Activated T-helper 1 cell treated with anti-CD3 and anti-CD28 coated beads, Interleukin-12 subunit alpha, Interleukin-12 subunit beta, Interleukin-2, Interleukin-4 antibody, amounts not matched to agents 30 ng/mL and 10 ng/mL and 1 ng/mL, durations not matched to agents 14 hours and 24 hours and 36 hours (primary cell): Measurements from ENCODE around the gene TET3. TPM values are rescaled to one million over a fixed set of nuclear protein-coding genes. Genes with fewer than 3 reads are reported as not detected.

Experiments
- DNase-seq: peaks from one replicate; pipeline ENCODE4 v3.0.0; 2021; ENCODE audit warnings: low spot score
- H3K27ac Mint-ChIP-seq: one replicate; pipeline ENCODE4 v1.8.0; 2021; ENCODE audit warnings: mild to moderate bottlenecking, mixed read lengths
- H3K27me3 Mint-ChIP-seq: one replicate; pipeline ENCODE4 v1.8.0; 2022; ENCODE audit warnings: mild to moderate bottlenecking, moderate library complexity, mixed read lengths; ENCODE audit not compliant: insufficient read depth
- H3K36me3 Mint-ChIP-seq: one replicate; pipeline ENCODE4 v1.8.0; 2021; ENCODE audit warnings: low read depth, mixed read lengths
- H3K4me1 Mint-ChIP-seq: one replicate; pipeline ENCODE4 v1.8.0; 2021; ENCODE audit warnings: low read depth, mixed read lengths
- H3K4me3 Mint-ChIP-seq: one replicate; pipeline ENCODE4 v1.8.0; 2021; ENCODE audit warnings: mild to moderate bottlenecking, moderate library complexity, mixed read lengths
- H3K9me3 Mint-ChIP-seq: one replicate; pipeline ENCODE4 v1.8.0; 2021; ENCODE audit warnings: mixed read lengths
- intact Hi-C: fragments of 100-400 bp; cut with micrococcal nuclease; formaldehyde crosslinking; loops from one replicate; pipeline ENCODE4 v1.15.1; 2024
- total RNA-seq: library from RNA; stranded (reverse); gene quantifications from 2 replicates; pipeline ENCODE4 v1.2.3, GENCODE V29; 2022

The TET3 gene
- total RNA-seq, 1 donor from 2014 or later = 20.5 TPM

DNA sequence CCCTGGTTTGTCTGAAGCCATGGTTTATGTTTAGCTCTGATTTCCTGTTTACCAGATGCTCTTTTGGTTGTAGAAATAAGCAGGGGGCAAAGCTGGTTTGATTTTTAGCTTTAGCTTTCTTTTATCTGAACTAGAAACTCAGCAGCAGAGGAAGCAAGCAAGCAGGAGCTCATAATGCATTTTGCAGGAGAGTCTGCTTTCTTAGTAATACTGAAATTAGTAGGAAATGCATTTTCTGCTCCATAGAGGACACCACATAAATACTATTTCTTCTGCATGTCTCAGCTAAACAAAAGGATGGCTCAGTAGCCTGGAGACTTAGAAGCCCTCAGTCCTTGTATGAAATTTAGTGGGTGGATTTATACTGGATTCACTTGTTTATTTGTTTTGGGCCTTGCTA is 34.9 kb upstream of the TET3 start:
- no peak for DNase-seq
- no peak overlapping the region for H3K27ac Mint-ChIP-seq
- H3K9me3 Mint-ChIP-seq = no peaks in the 10 kb centered on the region
- peaks cover 72% of the 10 kb centered on the region for H3K4me1 Mint-ChIP-seq
- peaks cover 60% of the 10 kb centered on the region for H3K36me3 Mint-ChIP-seq
- intact Hi-C loops = loop anchor here (5.0 kb wide), 1 partner anchor 622 kb away; no protein-coding TSS in a partner anchor
- H3K4me3 Mint-ChIP-seq = no peak overlapping the region
- H3K27me3 Mint-ChIP-seq = no peaks in the 10 kb centered on the region

DNA sequence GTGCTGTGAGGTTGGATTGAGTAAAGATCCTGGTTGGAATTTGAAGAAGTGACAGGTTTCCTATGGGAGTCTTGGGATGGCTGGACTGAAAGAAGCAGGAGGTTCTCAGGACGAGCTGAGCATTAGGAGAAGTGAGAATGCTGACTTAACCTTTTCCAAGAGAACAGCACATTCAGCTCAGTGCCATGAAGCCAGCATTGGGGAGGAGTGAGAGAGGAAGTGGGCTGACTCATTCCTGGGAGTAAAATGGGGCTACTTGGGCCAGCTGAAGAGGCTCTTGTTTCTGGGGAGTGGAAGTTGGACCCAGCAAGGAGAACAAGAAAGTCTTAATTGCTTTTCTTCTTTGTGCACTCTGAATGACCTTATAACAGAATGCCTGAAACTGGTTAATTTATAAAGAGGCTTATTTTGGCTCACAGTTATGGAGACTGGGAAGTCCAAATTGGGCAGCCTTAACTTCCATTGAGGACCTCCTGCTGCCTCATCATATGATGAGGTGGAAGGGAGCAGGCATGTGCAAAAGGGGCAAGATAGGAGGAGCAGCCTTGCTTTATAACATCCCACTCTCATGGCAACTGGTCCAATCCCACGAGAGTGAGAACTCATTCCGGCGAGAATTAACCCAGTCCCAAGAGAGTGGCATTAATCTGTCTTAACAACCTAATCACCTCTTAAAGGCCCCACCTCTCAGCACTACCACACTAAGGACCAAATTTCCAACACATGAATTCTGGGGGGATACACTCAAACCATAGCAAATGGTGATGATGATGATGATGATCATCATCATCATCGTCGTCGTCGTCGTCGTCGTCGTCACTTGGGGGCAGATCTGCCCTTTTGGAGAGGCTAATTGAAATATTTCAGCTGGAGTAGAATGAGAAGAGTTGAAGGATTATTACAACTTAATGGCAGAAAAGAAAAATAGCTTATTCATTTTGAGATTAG is 31.9 kb upstream of the TET3 start:
- H3K4me1 Mint-ChIP-seq = peaks cover 57% of the 10 kb centered on the region

DNA sequence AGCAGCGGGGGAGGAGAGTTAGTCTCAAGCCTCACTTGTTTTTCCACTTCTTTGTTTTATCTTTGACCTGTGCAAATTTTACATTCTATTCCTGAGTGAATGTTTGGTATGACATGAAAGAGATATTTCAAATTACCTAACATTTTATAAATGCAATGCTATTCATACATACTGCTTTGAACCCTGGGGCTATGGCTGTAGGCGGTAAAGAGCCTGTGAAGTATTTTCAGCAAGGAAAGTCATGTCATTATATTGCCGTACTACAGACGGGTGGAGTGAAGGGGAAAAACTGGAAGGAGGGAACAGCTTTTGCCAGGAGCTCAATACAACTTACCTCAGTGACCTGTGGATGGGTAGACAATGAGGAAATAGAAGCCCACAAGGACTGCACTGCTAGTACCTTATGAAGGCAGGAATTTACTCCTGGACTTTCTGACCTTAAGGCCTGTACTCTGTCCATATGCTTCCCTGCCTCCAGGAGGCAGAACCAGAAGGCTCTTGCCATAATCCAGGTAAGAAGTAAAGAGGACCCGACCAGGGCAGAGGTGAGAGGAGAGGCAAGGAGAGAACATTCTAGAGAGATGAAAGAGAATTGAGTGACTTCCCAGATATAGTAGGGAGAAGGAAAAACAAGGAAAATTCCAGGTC is 28.4 kb upstream of the TET3 start:
- Mint-ChIP-seq H3K27me3 (no peaks in the 10 kb centered on the region), H3K4me3 (no peak overlapping the region), H3K9me3 (no peaks in the 10 kb centered on the region), H3K4me1 (peaks cover 25% of the 10 kb centered on the region), H3K27ac (no peak overlapping the region), H3K36me3 (peaks cover 64% of the 10 kb centered on the region)
- DNase-seq = no peak
- intact Hi-C loops = no loop called here

More for the DNA sequence above, 31.9 kb upstream of the TET3 start:
- DNase-seq = no peak
- peaks cover 64% of the 10 kb centered on the region for H3K36me3 Mint-ChIP-seq
- no peak overlapping the region for H3K4me3 Mint-ChIP-seq
- no peaks in the 10 kb centered on the region for H3K27me3 Mint-ChIP-seq
- no peaks in the 10 kb centered on the region for H3K9me3 Mint-ChIP-seq
- intact Hi-C loops = no loop called here
- H3K27ac Mint-ChIP-seq = peak overlapping the region; percentile 36

DNA sequence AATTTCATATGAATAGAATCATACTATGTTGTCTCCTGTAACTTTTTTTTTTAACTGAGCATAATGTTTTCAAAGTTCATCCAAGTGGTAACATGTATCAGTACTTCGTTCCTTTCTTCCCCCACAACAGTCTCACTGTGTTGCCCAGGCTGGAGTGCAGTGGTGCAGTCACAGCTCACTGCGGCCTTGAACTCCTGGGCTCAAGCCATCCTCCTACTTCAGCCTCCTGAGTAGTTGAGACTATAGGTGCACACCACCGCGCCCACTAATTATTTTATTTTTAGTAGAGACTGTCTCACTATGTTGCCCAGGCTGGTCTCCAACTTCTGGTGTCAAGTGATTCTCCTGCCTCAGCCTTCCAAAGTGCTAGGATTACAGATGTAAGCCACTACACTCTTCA is 23.4 kb upstream of the TET3 start:
- Mint-ChIP-seq H3K36me3 (peaks cover 37% of the 10 kb centered on the region), H3K27ac (no peak overlapping the region), H3K9me3 (peaks cover 8% of the 10 kb centered on the region), H3K4me3 (no peak overlapping the region), H3K27me3 (no peaks in the 10 kb centered on the region), H3K4me1 (peaks cover 36% of the 10 kb centered on the region)
- DNase-seq = no peak
- intact Hi-C loops = no loop called here

DNA sequence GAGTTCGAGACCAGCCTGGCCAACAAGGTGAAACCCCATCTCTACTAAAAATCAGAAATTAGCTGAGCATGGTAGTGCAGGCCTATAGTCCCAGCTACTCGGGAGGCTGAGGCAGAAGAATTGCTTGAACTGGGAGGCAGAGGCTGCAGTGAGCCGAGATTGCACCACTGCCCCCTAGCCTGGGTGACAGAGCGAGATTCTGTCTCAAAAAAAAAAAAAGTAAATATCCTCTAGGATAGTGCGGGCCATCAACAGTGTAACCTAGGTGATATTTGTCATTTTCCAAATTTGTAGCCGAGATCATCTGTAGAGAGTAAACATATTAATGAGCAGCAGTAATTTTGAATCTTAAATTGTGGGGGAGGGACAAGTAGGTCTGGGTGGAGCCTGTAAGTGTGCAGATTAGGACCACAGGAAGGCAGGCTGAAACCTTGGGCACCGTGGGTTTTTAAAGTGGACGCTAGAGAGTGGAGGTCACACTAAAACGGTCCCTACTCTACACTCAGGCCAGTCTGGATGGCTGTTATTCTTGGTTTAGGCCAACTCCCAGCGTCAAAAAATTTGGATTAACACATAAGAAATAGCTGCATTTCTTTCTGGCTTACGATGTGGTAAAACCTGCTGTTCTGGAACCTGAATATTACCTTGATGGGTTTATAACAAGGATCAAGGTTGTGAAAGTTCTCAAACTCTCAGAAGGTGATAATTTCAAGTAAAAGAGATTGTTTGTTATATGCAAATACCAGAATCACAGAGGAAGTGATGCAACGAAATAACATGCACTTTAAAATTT is 22.7 kb upstream of the TET3 start:
- Mint-ChIP-seq H3K9me3 (peaks cover 8% of the 10 kb centered on the region), H3K27me3 (no peaks in the 10 kb centered on the region), H3K27ac (no peak overlapping the region), H3K4me1 (peaks cover 36% of the 10 kb centered on the region), H3K4me3 (no peak overlapping the region), H3K36me3 (peaks cover 30% of the 10 kb centered on the region)
- no peak for DNase-seq
- intact Hi-C loops = loop anchor here (2.0 kb wide), 2 partner anchors 17 to 75 kb away; no protein-coding TSS in a partner anchor

- Mint-ChIP-seq H3K36me3 (peaks cover 27% of the 10 kb centered on the region), H3K4me1 (peaks cover 34% of the 10 kb centered on the region), H3K9me3 (peaks cover 8% of the 10 kb centered on the region), H3K27me3 (no peaks in the 10 kb centered on the region), H3K4me3 (no peak overlapping the region), H3K27ac (no peak overlapping the region)
- no peak for DNase-seq
- intact Hi-C loops = loop anchor here (1.0 to 2.0 kb wide), 7 partner anchors 9 to 76 kb away; partner anchors contain the start of gene DGUOK
These were observed 21.9 kb upstream of the TET3 start for GRCh38 chr2:73962798-73963197.

DNA sequence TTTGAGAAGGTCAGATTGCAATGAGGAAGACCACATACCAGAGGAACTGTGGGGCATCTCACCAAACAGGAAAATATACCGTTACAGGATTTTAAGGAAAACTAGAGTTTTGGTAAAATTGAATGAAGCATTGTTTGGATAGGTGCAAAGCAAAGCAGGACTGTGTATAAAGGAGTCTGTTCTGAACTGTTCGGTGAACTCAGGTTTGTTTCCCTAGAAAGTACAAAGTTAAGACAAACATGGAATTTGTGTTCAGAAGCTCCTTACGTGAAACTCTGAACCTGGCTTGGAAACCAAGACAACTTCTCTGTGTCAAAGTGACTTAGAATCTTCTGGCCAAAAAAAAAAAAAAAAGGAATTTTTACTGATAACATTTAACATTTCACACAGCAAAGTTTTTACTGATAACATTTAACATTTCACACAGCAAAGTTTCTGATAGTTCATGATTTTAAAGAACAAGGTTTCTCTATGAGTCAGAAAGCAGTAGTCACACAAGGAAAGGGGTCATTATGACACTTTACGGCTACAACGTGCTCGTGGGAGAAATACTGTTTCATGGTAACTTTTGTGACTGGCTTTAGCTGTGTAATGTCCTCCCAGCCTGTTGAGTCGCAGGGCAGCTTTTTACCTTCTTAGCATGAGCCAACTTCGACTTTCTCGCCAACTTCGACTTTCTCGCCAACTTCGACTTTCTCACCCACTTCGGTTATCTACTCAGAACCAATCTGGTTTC is 21.2 kb upstream of the TET3 start:
- no peak for DNase-seq
- Mint-ChIP-seq H3K36me3 (peaks cover 19% of the 10 kb centered on the region), H3K27ac (peak overlapping the region; percentile 86), H3K27me3 (no peaks in the 10 kb centered on the region), H3K9me3 (peaks cover 8% of the 10 kb centered on the region), H3K4me1 (peaks cover 30% of the 10 kb centered on the region), H3K4me3 (peak overlapping the region; percentile 1)
- intact Hi-C loops = loop anchor here (1.0 to 2.0 kb wide), 9 partner anchors 8 to 132 kb away; partner anchors contain the start of gene DGUOK

DNA sequence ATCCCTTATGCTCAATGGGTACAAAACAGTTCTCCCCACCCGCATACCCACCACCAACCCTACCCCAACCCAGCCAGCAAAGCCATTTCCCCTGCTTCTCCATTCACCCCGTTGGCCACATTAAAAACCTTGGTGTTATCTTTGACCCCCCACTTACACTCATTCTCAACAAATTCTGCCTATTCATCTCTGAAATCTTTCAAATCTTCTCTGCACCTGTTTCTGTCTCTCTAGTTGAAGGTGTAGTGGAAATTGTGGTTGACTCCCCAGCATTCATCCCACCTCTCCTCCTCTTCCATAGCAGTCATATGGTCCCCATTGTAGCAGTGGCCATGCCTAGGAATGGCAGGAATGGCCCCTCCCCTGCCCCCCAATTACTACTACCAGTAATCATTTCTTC is 20.5 kb upstream of the TET3 start:
- Mint-ChIP-seq H3K9me3 (peaks cover 8% of the 10 kb centered on the region), H3K36me3 (peaks cover 12% of the 10 kb centered on the region), H3K27ac (peak overlapping the region; percentile 86), H3K27me3 (no peaks in the 10 kb centered on the region), H3K4me1 (peaks cover 30% of the 10 kb centered on the region), H3K4me3 (no peak overlapping the region)
- intact Hi-C loops = loop anchor here (1.0 to 2.0 kb wide), 2 partner anchors 25 to 133 kb away; no protein-coding TSS in a partner anchor
- no peak for DNase-seq

DNA sequence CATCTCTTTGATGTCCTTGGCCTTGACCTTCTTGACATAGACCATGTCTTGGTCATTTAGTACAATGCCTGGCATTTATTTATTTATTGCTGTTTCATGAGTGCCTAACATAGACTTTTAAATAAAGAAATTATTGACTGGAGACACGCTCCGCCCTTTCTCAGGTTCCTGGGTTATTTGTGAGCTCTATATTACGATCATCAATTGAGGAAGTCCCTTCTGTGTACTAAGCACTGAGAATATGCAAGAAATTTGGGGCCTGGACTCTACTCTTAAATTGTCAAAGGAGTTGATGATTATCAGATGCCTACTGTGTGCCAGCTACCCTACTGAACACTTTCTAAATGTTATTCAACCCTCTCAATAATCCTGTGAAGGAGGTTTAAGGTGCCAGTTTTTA is 19.7 kb upstream of the TET3 start:
- no peak overlapping the region for H3K4me3 Mint-ChIP-seq
- H3K27ac Mint-ChIP-seq = peak overlapping the region; percentile 42

DNA sequence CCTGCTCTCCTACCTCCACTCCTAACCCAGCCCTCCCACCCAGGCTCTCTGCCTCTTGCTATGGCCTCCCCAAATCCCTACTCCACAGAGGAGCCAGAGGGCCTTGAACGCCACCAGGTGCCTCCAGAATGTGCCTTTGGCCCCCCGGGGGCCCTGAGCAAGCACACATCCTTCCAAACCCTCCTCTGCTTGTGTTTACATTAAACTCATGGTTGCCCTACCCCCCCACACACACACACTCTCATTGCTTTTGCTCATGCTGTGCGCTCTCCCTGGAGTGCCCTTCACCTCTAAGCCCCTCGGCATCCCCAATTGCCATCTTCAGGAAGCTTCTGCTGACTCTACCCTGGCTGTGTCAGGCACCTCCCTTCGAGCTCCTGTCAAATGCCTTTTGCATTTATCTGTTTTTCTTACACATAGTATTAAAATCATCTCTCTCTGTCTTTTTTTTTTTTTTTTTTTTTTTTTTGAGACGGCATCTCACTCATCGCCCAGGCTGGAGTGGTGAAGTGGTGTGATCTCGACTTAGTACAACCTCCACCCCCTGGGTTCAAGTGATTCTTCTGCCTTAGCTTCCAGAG is 16.3 kb upstream of the TET3 start:
- H3K36me3 Mint-ChIP-seq = no peaks in the 10 kb centered on the region
- H3K4me3 Mint-ChIP-seq = no peak overlapping the region
- H3K9me3 Mint-ChIP-seq = no peaks in the 10 kb centered on the region
- intact Hi-C loops = no loop called here
- H3K27me3 Mint-ChIP-seq = no peaks in the 10 kb centered on the region
- no peak overlapping the region for H3K27ac Mint-ChIP-seq
- H3K4me1 Mint-ChIP-seq = peaks cover 58% of the 10 kb centered on the region
- DNase-seq = no peak

More for the DNA sequence above, 19.7 kb upstream of the TET3 start:
- intact Hi-C loops = loop anchor here (2.0 kb wide), 1 partner anchor 26 kb away; no protein-coding TSS in a partner anchor
- Mint-ChIP-seq H3K9me3 (peaks cover 8% of the 10 kb centered on the region), H3K4me1 (peaks cover 35% of the 10 kb centered on the region), H3K36me3 (peaks cover 8% of the 10 kb centered on the region), H3K27me3 (no peaks in the 10 kb centered on the region)
- DNase-seq = no peak

- Mint-ChIP-seq H3K4me3 (no peak overlapping the region), H3K27ac (no peak overlapping the region), H3K27me3 (no peaks in the 10 kb centered on the region), H3K36me3 (no peaks in the 10 kb centered on the region), H3K4me1 (peaks cover 49% of the 10 kb centered on the region), H3K9me3 (no peaks in the 10 kb centered on the region)
- DNase-seq = no peak
- intact Hi-C loops = no loop called here
These were observed 15.4 kb upstream of the TET3 start for GRCh38 chr2:73969356-73969755.
